Epithelial cell of proximal tubule (primary cell): ENCODE measurements around the gene ERC1. TPM values are rescaled to one million over a fixed set of nuclear protein-coding genes. Genes with fewer than 3 reads are reported as not detected.

Experiments
- DNase-seq: peaks from one replicate; pipeline ENCODE4 v3.0.0-alpha.2; 2011; ENCODE audit warnings: low read depth
- H3K4me3 ChIP-seq: 2 replicates; pipeline ENCODE4 v1.5.1; 2011; ENCODE audit warnings: low read depth, mild to moderate bottlenecking, low read length
- CTCF ChIP-seq: conservative IDR thresholded peaks from 2 replicates; pipeline ENCODE4 v1.5.1; 2012; ENCODE audit warnings: low read depth, mild to moderate bottlenecking, low read length
- total RNA-seq: library from RNA; depleted of rRNA; stranded (reverse); fragments of >200 nt; gene quantifications from 2 replicates; pipeline ENCODE4 v1.2.3, GENCODE V29; 2015

Gene ERC1
- total RNA-seq, 1 donor from 2014 or later, result 16.5 TPM

GRCh38 chr12:1284611-1285010 lies 293.6 kb downstream of the ERC1 start:
- no peak for DNase-seq
- TF ChIP-seq CTCF, result no peak
- H3K4me3 ChIP-seq, result no peak overlapping the region

GRCh38 chr12:1287446-1287975 lies 296.5 kb downstream of the ERC1 start:
- no peak for TF ChIP-seq CTCF
- no peak overlapping the region for H3K4me3 ChIP-seq
- DNase-seq, result no peak

- TF ChIP-seq CTCF, result no peak
- no peak overlapping the region for H3K4me3 ChIP-seq
- DNase-seq, result no peak
These were observed 297.3 kb downstream of the ERC1 start for GRCh38 chr12:1288333-1288732.

GRCh38 chr12:1289371-1290155 lies 298.5 kb downstream of the ERC1 start:
- no peak overlapping the region for H3K4me3 ChIP-seq
- TF ChIP-seq CTCF, result no peak
- DNase-seq, result no peak

GRCh38 chr12:1290716-1291115 lies 299.7 kb downstream of the ERC1 start:
- no peak overlapping the region for H3K4me3 ChIP-seq
- no peak for DNase-seq
- no peak for TF ChIP-seq CTCF

GRCh38 chr12:1291601-1292332 lies 300.7 kb downstream of the ERC1 start:
- no peak overlapping the region for H3K4me3 ChIP-seq
- no peak for DNase-seq
- no peak for TF ChIP-seq CTCF
